Right ventricle myocardium superior (tissue), 1 donor: ENCODE measurements around the gene MS4A18. TPM values are rescaled to one million over a fixed set of nuclear protein-coding genes. Genes with fewer than 3 reads are reported as not detected.

Experiments used
- ATAC-seq: fragments of 200-7000 bp; cut with Tn5 transposase; one replicate; pipeline ENCODE4 v1.9.1; 2020; ENCODE audit warnings: mild to moderate bottlenecking; ENCODE audit not compliant: poor library complexity
- DNase-seq: peaks from one replicate; pipeline ENCODE4 v3.0.0-alpha.2; 2020
- intact Hi-C: fragments of 100-400 bp; cut with DNase I; formaldehyde crosslinking; loops from one replicate; pipeline ENCODE4 v1.11.2; 2022
- total RNA-seq: library from RNA; stranded (reverse); fragmentation: NEBNext Ultra II Directional; extraction: Animal tissue kit (Norgen Biotek cat#: 25700); gene quantifications from one replicate; pipeline ENCODE4 v1.2.1, GENCODE V29; 2021
- donor health status: DM: no; HTN: yes; CAD: no; lungs with severe emphysema.

The MS4A18 gene
- total RNA-seq, 1 donor from 2014 or later, result not detected

- DNase-seq (no peak), ATAC-seq (no peak)
- intact Hi-C loops, result no loop called here
Observed at GRCh38 chr11:60781286-60781980, 56.9 kb downstream of the MS4A18 start.

- DNase-seq (no peak), ATAC-seq (no peak)
- intact Hi-C loops, result no loop called here
Observed at GRCh38 chr11:60781981-60782316, 57.4 kb downstream of the MS4A18 start.

GRCh38 chr11:60782393-60783140 is 58.0 kb downstream of the MS4A18 start:
- DNase-seq, result no peak
- ATAC-seq, result no peak
- intact Hi-C loops, result no loop called here

- no peak for DNase-seq
- intact Hi-C loops, result no loop called here
Observed at GRCh38 chr11:60783141-60783484, 58.6 kb downstream of the MS4A18 start.

GRCh38 chr11:60783911-60784310 is 59.4 kb downstream of the MS4A18 start:
- intact Hi-C loops, result no loop called here
- ATAC-seq (no peak), DNase-seq (no peak)

More at GRCh38 chr11:60783141-60783484, 58.6 kb downstream of the MS4A18 start:
- no peak for ATAC-seq

GRCh38 chr11:60785136-60785535 is 60.6 kb downstream of the MS4A18 start, which contains the start of gene MS4A10:
Gene MS4A10 (plus strand): TSS chr11:60785333. CDS start chr11:60790336, 5,003 bp downstream.
- intact Hi-C loops, result no loop called here
- DNase-seq (no peak), ATAC-seq (no peak)

GRCh38 chr11:60785806-60786361 is 61.4 kb downstream of the MS4A18 start:
- intact Hi-C loops, result no loop called here
- DNase-seq (no peak), ATAC-seq (no peak)

- intact Hi-C loops, result no loop called here
- DNase-seq (peak; percentile 84), ATAC-seq (peak; percentile 91)
Observed at GRCh38 chr11:60786811-60787567, 62.5 kb downstream of the MS4A18 start.

GRCh38 chr11:60788401-60789125 is 64.0 kb downstream of the MS4A18 start:
- intact Hi-C loops, result no loop called here
- peak; percentile 55 for DNase-seq
- no peak for ATAC-seq

- intact Hi-C loops, result no loop called here
- ATAC-seq, result no peak
- no peak for DNase-seq
Observed at GRCh38 chr11:60790726-60791125, 66.2 kb downstream of the MS4A18 start.

- ATAC-seq, result no peak
- DNase-seq, result no peak
- intact Hi-C loops, result no loop called here
Observed at GRCh38 chr11:60791153-60791933, 66.8 kb downstream of the MS4A18 start.

GRCh38 chr11:60792521-60792920 is 68.0 kb downstream of the MS4A18 start:
- ATAC-seq (no peak), DNase-seq (no peak)
- intact Hi-C loops, result no loop called here

Other genes with a start within 250 kb of the MS4A18 start
- not detected for gene MS4A12, start 231.9 kb upstream of the MS4A18 start, total RNA-seq
- not detected for gene MS4A13, start 209.3 kb upstream of the MS4A18 start, total RNA-seq
- not detected for gene MS4A8, start 25.1 kb upstream of the MS4A18 start, total RNA-seq
- gene MS4A15, start 32.1 kb downstream of the MS4A18 start, total RNA-seq, result not detected
- not detected for gene MS4A10, start 60.6 kb downstream of the MS4A18 start, total RNA-seq
- gene CCDC86, start 117.4 kb downstream of the MS4A18 start, total RNA-seq, result 8.4 TPM
- 3.0 TPM for gene PTGDR2, start 131.2 kb downstream of the MS4A18 start, total RNA-seq
- not detected for gene ZP1, start 142.8 kb downstream of the MS4A18 start, total RNA-seq
- gene PRPF19, start 181.9 kb downstream of the MS4A18 start, total RNA-seq, result 34.0 TPM
- gene TMEM109, start 189.4 kb downstream of the MS4A18 start, total RNA-seq, result 82.2 TPM
- 6.5 TPM for gene TMEM132A, start 199.7 kb downstream of the MS4A18 start, total RNA-seq
- 19.1 TPM for gene SLC15A3, start 227.5 kb downstream of the MS4A18 start, total RNA-seq
- gene CD6, start 247.0 kb downstream of the MS4A18 start, total RNA-seq, result 0.08 TPM